Lower leg skin (tissue), 3 donors: ENCODE results near the gene EPB41.

Experiments used
- POLR2A ChIP-seq, 2 donors: fragments of 450-650 bp; IDR thresholded peaks; one replicate each; pipeline ENCODE4 v1.6.1; 2016 to 2017; ENCODE audit warnings: antibody characterized with exemption in 2 of 2, mild to moderate bottlenecking in 1 of 2, moderate library complexity in 1 of 2
- TF ChIP-seq, protein P1 (sequence below), 3 donors: fragments of 450-650 bp; IDR thresholded peaks; one replicate each; pipeline ENCODE4 v1.5.1; 2016; ENCODE audit warnings: antibody characterized with exemption in 3 of 3, mild to moderate bottlenecking in 3 of 3, moderate library complexity in 2 of 3

DNA sequence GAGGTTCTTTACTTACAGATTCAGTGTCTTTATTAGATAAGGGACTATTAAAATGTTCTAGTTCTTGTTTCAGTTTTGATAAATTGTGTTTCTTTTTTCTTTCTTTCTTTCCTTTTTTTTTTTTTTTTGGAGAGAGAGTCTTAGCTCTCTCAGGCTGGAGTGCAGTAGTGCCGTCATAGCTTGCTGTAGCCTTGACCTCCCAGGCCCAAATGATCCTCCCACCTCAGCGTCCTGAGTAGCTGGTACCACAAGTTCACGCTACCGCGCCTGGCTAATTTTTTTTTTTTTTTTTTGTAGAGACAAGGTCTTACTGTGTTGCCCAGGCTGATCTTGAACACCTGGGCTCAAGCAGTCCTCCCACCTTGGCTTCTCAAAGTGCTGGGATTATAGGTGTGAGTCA lies 132.8 kb downstream of the EPB41 start:
- TF ChIP-seq, protein P1, sequence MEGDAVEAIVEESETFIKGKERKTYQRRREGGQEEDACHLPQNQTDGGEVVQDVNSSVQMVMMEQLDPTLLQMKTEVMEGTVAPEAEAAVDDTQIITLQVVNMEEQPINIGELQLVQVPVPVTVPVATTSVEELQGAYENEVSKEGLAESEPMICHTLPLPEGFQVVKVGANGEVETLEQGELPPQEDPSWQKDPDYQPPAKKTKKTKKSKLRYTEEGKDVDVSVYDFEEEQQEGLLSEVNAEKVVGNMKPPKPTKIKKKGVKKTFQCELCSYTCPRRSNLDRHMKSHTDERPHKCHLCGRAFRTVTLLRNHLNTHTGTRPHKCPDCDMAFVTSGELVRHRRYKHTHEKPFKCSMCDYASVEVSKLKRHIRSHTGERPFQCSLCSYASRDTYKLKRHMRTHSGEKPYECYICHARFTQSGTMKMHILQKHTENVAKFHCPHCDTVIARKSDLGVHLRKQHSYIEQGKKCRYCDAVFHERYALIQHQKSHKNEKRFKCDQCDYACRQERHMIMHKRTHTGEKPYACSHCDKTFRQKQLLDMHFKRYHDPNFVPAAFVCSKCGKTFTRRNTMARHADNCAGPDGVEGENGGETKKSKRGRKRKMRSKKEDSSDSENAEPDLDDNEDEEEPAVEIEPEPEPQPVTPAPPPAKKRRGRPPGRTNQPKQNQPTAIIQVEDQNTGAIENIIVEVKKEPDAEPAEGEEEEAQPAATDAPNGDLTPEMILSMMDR (IDR thresholded peaks at IDR 0.05): no peak
- no peak for TF ChIP-seq POLR2A (IDR thresholded peaks at IDR 0.05)
